GM10248 (cell line): ENCODE results near the gene MAMSTR.
A peak's percentile ranks its signal among the peaks of the same experiment; 100 is the strongest.

Source experiments
- CTCF ChIA-PET: fragments of 300-600 bp; sonication (Branson Sonifier 250); formaldehyde crosslinking; extraction: SDS; loops from one replicate; lab custom pipeline; 2021; ENCODE audit warnings: antibody characterized with exemption; lab: Yijun Ruan, JAX
- POLR2A ChIA-PET: fragments of 350-650 bp; sonication (Branson Sonifier 250); formaldehyde crosslinking; extraction: SDS; loops from one replicate; lab custom pipeline; 2020; ENCODE audit warnings: antibody characterized with exemption; lab: Yijun Ruan, JAX
- DNase-seq: peaks from one replicate; pipeline ENCODE4 v3.0.0; 2012; ENCODE audit errors: extremely low spot score
- TF ChIP-seq, protein P1 (sequence below): IDR thresholded peaks from 2 replicates; pipeline ENCODE4 v1.5.1; 2012; ENCODE audit warnings: mild to moderate bottlenecking, low read depth; ENCODE audit errors: extremely low read depth, missing control alignments, control extremely low read depth

Gene MAMSTR

DNA sequence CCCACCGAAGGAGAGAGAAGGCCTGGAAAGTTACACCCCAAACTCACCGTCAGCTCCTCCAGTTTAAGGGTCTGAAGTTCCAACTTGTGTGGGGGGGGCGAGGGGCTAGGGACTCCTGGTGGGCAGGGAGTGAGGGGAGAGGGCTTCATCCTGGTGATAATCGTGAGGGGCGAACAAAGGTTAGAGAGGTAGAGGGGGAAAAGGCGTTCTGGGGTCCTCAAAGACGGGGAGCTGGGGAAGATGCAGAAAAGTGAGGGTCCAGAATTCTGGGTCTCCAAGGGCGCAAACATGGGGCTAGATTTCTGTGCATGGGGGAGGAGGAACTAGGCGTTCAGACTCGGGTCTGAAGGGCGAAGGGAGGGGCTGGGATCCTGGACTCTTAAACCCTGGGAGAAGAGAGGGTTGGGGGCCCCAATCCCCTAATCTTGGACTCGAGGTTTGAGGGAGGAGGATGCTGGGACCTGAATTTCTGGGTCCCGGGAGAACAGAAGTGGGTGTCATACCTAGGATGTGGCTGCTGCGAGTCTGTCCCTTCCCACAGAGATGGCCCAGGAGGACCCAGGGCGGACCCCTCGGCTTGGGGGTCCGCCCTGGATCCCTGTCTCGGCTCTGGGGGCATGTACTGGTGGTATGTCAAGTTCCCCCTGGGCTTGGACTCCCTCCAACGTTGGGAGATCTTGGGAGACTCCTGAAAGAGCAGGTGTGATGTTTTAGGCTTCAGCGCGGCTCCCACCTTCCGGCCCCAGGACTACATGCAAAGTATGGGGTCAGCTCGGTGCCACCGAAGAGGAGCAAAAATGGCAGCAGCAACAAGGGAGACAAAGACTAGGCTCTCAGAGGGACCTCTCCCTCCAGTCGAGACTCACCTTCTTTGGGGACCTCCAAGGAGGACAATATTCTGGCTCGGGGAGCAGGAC lies 4.5 kb downstream of the MAMSTR start:
- ChIA-PET CTCF (interaction anchor here (1.0 to 5.1 kb wide), 7 partner anchors 9 to 278 kb away, joined by 3 to 22 read pairs (median 5); partner anchors contain the start of gene GYS1), POLR2A (no interaction called here)
- TF ChIP-seq, protein P1, sequence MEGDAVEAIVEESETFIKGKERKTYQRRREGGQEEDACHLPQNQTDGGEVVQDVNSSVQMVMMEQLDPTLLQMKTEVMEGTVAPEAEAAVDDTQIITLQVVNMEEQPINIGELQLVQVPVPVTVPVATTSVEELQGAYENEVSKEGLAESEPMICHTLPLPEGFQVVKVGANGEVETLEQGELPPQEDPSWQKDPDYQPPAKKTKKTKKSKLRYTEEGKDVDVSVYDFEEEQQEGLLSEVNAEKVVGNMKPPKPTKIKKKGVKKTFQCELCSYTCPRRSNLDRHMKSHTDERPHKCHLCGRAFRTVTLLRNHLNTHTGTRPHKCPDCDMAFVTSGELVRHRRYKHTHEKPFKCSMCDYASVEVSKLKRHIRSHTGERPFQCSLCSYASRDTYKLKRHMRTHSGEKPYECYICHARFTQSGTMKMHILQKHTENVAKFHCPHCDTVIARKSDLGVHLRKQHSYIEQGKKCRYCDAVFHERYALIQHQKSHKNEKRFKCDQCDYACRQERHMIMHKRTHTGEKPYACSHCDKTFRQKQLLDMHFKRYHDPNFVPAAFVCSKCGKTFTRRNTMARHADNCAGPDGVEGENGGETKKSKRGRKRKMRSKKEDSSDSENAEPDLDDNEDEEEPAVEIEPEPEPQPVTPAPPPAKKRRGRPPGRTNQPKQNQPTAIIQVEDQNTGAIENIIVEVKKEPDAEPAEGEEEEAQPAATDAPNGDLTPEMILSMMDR: no peak
- DNase-seq: no peak

DNA sequence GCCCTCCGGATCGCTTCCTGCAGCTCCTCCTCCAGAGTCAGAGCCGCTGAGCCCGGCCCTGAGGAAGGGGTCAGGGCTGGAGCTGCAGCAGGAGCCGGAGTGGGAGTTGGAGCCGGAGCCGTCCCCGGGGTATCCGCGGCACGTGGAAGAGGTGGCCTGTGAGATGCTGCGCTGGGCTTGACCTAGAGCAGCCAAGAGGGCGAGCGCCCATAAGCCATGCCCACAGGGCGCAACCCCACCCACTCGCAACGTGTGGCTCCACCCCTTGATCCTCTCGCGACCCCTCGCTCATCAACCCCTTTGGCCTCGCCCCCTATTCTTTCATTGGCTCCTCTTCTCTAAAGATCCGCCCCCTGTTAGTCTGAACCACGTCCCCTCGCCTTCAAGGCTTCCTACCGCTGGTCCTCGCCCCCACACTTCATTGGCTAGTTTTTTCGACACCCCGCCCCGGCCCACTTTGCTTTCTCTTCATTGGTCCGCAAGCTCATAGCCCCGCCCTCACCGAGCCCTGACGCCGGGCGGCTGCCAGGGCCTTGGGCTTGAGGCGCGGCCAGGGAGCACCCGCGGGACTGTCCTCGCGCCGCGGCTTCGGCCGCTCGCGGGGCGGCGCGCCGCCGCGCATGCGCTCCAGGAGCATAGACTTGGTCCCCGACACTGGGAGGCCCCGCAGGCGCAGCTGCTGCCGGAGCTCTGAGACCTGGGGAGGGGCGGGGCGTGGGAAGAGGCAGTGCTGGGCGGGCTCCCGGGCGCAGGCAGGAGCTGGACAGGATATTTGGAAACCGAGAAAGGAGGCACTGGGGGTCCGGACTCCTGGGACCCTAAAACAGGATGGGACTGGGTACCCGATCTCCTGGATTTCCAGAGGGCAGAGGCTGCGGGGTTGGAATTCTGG lies 5.4 kb downstream of the MAMSTR start:
- DNase-seq: peak; percentile 99
- ChIA-PET POLR2A (interaction anchor here (0.5 to 1.2 kb wide), 3 partner anchors 158 to 879 kb away, joined by 3 to 6 read pairs (median 4); partner anchors contain the start of gene PPP1R15A), CTCF (interaction anchor here (1.0 to 5.1 kb wide), 11 partner anchors 10 to 441 kb away, joined by 3 to 22 read pairs (median 4); partner anchors contain the start of genes CA11, GYS1 and HRC)
- TF ChIP-seq, protein P1: no peak

DNA sequence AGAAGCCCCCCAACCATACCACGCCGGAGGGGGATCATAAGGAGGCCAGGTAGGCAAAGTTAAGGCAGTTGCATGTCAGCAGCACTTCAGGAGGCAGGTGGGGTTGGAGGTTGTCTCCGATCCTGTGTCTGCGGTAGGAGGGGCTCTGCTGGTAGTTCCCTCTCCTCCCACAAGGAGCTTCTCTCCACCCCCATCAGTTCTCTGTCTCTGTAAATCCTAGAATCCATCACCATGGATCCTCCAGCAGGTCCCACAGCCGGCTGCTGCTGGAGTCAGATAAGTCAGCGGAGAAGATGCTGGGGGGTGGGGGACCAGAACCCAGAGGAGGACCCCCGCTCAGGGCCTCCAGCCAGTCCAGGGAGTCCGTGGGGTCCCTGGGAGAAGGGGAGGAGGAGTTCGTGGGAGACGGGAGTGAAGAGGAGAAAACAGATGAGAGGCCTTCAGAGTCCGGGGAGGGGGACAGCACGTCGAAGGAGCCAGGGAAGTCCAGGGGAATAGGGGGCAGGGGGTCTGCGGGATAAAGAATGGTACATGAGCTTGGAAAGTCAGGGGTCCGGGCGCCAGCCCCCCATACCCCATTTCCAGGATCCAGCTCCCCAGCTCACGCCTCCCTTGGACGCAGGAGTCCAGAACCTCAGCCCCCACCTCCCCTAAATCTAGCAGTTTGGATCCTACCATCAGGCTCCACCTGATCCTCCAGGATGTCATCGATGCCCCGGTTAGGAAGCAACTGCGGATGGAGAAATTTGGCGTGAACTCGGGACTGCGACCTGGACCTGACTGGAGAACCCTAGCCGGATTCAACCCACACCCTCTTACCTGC lies 6.3 kb downstream of the MAMSTR start:
- POLR2A ChIA-PET: interaction anchor here (0.6 to 1.2 kb wide), 2 partner anchors 159 to 220 kb away, joined by 3 to 4 read pairs; partner anchors contain the start of gene PPP1R15A
- TF ChIP-seq, protein P1: no peak
- DNase-seq: no peak
- CTCF ChIA-PET: interaction anchor here (1.0 to 5.1 kb wide), 7 partner anchors 10 to 442 kb away, joined by 3 to 22 read pairs (median 3); partner anchors contain the start of genes CA11 and HRC

DNA sequence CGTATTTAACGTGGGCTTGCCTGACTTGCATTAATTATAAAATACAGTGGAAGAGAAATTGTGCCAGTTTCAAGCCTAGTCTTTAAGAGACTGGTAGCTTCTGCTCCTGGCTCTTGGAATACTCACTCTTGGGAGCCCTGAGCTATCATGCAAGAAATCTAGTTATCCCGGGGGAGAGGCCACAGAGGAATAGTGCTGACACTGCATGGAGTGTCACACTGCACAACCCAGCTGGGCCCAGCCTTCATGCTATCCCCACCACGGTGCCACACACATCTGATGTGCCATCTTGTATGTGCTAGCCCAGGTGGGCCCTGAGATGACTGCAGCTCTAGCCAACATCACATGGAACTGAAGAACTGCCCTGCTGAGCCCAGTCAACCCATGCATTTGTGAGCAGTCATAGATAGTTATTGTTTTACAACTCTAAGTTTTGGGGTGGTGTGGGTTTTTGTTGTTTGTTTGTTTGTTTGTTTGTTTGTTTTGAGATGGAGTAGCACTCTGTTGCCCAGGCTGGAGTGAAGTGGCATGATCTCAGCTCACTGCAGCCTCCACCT lies 8.3 kb downstream of the MAMSTR start:
- DNase-seq: no peak
- POLR2A ChIA-PET: no interaction called here
- CTCF ChIA-PET: interaction anchor here (1.5 to 5.1 kb wide), 2 partner anchors 16 to 36 kb away, joined by 3 to 22 read pairs; no protein-coding TSS in a partner anchor
- TF ChIP-seq, protein P1: no peak

DNA sequence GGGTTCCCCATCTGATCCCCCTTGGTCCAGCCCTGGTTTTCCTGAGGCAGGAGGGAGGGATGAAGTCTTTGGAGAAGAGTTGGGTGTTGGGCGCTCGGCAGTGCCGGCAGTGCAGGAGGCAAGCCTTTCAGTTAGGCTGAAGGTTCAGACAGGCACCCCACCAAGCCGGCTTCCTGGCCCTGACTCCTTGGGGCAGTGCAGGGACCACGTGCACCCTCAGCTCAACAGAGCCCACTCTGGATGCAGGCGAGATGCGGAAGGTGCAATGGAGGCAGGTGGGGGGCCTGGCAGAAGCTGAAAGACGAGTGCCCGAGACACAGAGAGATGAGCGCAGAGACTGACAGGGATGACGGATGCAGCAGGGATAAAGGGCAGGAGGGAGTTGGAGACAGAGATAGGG lies 11.1 kb downstream of the MAMSTR start:
- TF ChIP-seq, protein P1: no peak
- CTCF ChIA-PET: no interaction called here
- POLR2A ChIA-PET: no interaction called here
- DNase-seq: no peak
